Measurements from ENCODE around the gene CCDC201. TPM values are rescaled to one million over a fixed set of nuclear protein-coding genes. Genes with fewer than 3 reads are reported as not detected.

The CCDC201 gene
- polyA plus RNA-seq, 1 of the 3 experiments (the other 2 are of a cell fraction): not detected

DNA sequence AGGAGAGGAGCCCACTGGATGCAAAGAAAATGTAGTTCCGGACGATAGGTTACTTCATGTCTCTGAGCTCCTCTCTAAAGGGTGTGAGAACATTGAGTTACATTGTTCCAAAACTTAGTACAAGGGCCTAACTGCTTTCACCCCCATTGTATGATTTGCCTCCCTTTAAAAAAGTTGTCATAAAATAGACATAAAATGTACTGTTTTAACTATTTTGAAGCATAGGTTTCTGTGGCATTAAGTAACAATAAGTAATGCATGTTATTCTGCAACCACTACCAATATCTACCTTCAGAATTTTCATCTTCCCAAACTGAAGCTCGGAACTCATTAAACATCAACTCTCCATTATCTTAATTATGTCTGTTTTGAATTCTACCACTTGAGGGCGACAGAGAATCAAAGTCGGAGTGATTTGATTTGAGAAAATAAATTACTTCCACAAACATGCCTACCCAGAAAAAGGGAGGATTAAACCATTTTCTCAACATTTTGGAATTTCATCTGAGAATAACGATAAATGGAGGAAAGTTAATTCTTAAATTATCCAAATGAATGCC is 18.1 kb upstream of the CCDC201 start:
- Histone ChIP-seq H3K4me3 (ENCODE audit: low read depth in 2 of 2, low read length in 1 of 2) (no peak overlapping the region), H2AFZ (ENCODE audit: low read depth) (no peak overlapping the region), H3K9me2 (no peaks in the 10 kb centered on the region), H3K4me2 (no peak overlapping the region), H3F3A (replicated peaks; ENCODE audit: insufficient read depth) (no peaks in the 10 kb centered on the region), H3K9me3 (no peaks in the 10 kb centered on the region), H3K4me1 (ENCODE audit: control insufficient read depth in 1 of 2, insufficient read depth in 2 of 2, low read depth in 1 of 2, low read length in 1 of 2) (peaks cover 0 to 8% of the 10 kb centered on the region in 2 experiments; a peak in 1 of 4 replicates), H4K20me1 (ENCODE audit: insufficient read depth) (no peaks in the 10 kb centered on the region), H3K27ac (ENCODE audit: low read depth in 2 of 2, low read length in 1 of 2) (no peak overlapping the region), H3K9ac (no peak overlapping the region), H3K36me3 (replicated peaks in 1 of 2; ENCODE audit: control insufficient read depth in 1 of 2, insufficient read depth in 2 of 2, low read length in 1 of 2) (no peaks in the 10 kb centered on the region), H3K27me3 (ENCODE audit: insufficient read depth) (peaks cover 12% of the 10 kb centered on the region; the same call in 1 of the 2 replicates), H3K79me2 (ENCODE audit: insufficient read depth) (no peaks in the 10 kb centered on the region)
- TF ChIP-seq RCOR1 (IDR thresholded peaks at IDR 0.05; ENCODE audit: low read length): 0 out of 2 replicates have a peak, but pooled peaks have one; percentile 31
- TF ChIP-seq, protein P1, sequence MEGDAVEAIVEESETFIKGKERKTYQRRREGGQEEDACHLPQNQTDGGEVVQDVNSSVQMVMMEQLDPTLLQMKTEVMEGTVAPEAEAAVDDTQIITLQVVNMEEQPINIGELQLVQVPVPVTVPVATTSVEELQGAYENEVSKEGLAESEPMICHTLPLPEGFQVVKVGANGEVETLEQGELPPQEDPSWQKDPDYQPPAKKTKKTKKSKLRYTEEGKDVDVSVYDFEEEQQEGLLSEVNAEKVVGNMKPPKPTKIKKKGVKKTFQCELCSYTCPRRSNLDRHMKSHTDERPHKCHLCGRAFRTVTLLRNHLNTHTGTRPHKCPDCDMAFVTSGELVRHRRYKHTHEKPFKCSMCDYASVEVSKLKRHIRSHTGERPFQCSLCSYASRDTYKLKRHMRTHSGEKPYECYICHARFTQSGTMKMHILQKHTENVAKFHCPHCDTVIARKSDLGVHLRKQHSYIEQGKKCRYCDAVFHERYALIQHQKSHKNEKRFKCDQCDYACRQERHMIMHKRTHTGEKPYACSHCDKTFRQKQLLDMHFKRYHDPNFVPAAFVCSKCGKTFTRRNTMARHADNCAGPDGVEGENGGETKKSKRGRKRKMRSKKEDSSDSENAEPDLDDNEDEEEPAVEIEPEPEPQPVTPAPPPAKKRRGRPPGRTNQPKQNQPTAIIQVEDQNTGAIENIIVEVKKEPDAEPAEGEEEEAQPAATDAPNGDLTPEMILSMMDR (IDR thresholded peaks at IDR 0.05): peak; percentile 97
- no peak for TF ChIP-seq GATA2 (CRISPR knock-in tag; IDR thresholded peaks at IDR 0.05)
- TF ChIP-seq FOXM1 (IDR thresholded peaks at IDR 0.05; ENCODE audit: low read depth): no peak
- peak; percentile 51 for TF ChIP-seq SMC3 (IDR thresholded peaks at IDR 0.05; ENCODE audit: low read depth, low read length)
- TF ChIP-seq NRF1 (IDR thresholded peaks at IDR 0.05; ENCODE audit: low read depth, low read length): no peak
- TF ChIP-seq TCF12 (IDR thresholded peaks at IDR 0.05): no peak
- no peak for TF ChIP-seq NFIC (IDR thresholded peaks at IDR 0.05; ENCODE audit: borderline replicate concordance)
- TF ChIP-seq SIN3A (IDR thresholded peaks at IDR 0.05; ENCODE audit: borderline replicate concordance, low read depth, low read length): no peak
- no peak for TF ChIP-seq YY1 (IDR thresholded peaks at IDR 0.05; ENCODE audit: low read depth)
- TF ChIP-seq FOXJ3 (CRISPR knock-in tag; IDR thresholded peaks at IDR 0.05): no peak
- no peak for TF ChIP-seq EZH2phosphoT487 (IDR thresholded peaks at IDR 0.05; ENCODE audit: borderline replicate concordance, low read depth)
- no peak for TF ChIP-seq JUND (IDR thresholded peaks at IDR 0.05)
- TF ChIP-seq, protein P2, sequence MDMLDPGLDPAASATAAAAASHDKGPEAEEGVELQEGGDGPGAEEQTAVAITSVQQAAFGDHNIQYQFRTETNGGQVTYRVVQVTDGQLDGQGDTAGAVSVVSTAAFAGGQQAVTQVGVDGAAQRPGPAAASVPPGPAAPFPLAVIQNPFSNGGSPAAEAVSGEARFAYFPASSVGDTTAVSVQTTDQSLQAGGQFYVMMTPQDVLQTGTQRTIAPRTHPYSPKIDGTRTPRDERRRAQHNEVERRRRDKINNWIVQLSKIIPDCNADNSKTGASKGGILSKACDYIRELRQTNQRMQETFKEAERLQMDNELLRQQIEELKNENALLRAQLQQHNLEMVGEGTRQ (IDR thresholded peaks at IDR 0.05; ENCODE audit: borderline replicate concordance, low read depth, low read length): no peak
- TF ChIP-seq RFX5 (IDR thresholded peaks at IDR 0.05; ENCODE audit: low read length): no peak
- peak; percentile 76 for TF ChIP-seq RAD21 (IDR thresholded peaks at IDR 0.05; ENCODE audit: low read length)
- no peak for TF ChIP-seq MXI1 (IDR thresholded peaks at IDR 0.05; ENCODE audit: low read depth, low read length)
- no peak for TF ChIP-seq FOSL2 (IDR thresholded peaks at IDR 0.05; ENCODE audit: borderline replicate concordance, low read depth)
- TF ChIP-seq ELF1 (IDR thresholded peaks at IDR 0.05): no peak
- TF ChIP-seq, protein P3, sequence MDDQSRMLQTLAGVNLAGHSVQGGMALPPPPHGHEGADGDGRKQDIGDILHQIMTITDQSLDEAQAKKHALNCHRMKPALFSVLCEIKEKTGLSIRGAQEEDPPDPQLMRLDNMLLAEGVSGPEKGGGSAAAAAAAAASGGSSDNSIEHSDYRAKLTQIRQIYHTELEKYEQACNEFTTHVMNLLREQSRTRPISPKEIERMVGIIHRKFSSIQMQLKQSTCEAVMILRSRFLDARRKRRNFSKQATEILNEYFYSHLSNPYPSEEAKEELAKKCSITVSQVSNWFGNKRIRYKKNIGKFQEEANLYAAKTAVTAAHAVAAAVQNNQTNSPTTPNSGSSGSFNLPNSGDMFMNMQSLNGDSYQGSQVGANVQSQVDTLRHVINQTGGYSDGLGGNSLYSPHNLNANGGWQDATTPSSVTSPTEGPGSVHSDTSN (IDR thresholded peaks at IDR 0.05): peak; percentile 8; the same call in 1 of the 2 replicates
- TF ChIP-seq CHD2 (IDR thresholded peaks at IDR 0.05; ENCODE audit: low read length, partially characterized antibody): peak; percentile 33
- 26% methylated on average over 6 of the region's 6 CpGs for WGBS (ENCODE audit: low lambda C conversion rate)
- CTCF ChIA-PET: interaction anchor here (0.5 to 7.2 kb wide), 31 partner anchors 8 to 1303 kb away, joined by 3 to 53 read pairs (median 3); partner anchors contain the start of gene IGFBP3
- POLR2A ChIA-PET: interaction anchor here (1.2 kb wide), 1 partner anchor 322 kb away, joined by 3 read pairs; no protein-coding TSS in a partner anchor
- peak; percentile 58 for DNase-seq
